Activated CD4-positive, alpha-beta memory T cell treated with anti-CD3 and anti-CD28 coated beads, Interleukin-2, amount 10 ng/mL, durations not matched to agents 7 days and 5 days (primary cell): ENCODE results near the gene STX10. TPM values are rescaled to one million over a fixed set of nuclear protein-coding genes. Genes with fewer than 3 reads are reported as not detected.
A peak's percentile ranks its signal among the peaks of the same experiment; 100 is the strongest.

Source experiments
- CTCF ChIA-PET: fragments of 350-600 bp; sonication (Branson Sonifier 250); formaldehyde crosslinking; loops from one replicate; lab custom pipeline; 2021; ENCODE audit warnings: antibody characterized with exemption, inconsistent platforms; lab: Charles Lee
- POLR2A ChIA-PET: fragments of 350-600 bp; sonication (Branson Sonifier 250); formaldehyde crosslinking; loops from one replicate; lab custom pipeline; 2021; ENCODE audit warnings: antibody characterized with exemption; lab: Charles Lee
- DNase-seq: peaks from one replicate; pipeline ENCODE4 v3.0.0-alpha.2; 2020
- H3K27ac Mint-ChIP-seq: one replicate; pipeline ENCODE4 v1.8.0; 2021; ENCODE audit warnings: mild to moderate bottlenecking, mixed read lengths
- H3K27me3 Mint-ChIP-seq: one replicate; pipeline ENCODE4 v1.8.0; 2021; ENCODE audit warnings: mixed read lengths
- H3K36me3 Mint-ChIP-seq: one replicate; pipeline ENCODE4 v1.8.0; 2021; ENCODE audit warnings: low read depth, mixed read lengths
- H3K4me1 Mint-ChIP-seq: one replicate; pipeline ENCODE4 v1.8.0; 2021; ENCODE audit warnings: mixed read lengths
- H3K4me3 Mint-ChIP-seq: one replicate; pipeline ENCODE4 v1.8.0; 2021; ENCODE audit warnings: mild to moderate bottlenecking, mixed read lengths
- H3K9me3 Mint-ChIP-seq: one replicate; pipeline ENCODE4 v1.8.0; 2021; ENCODE audit warnings: mixed read lengths
- total RNA-seq, 2 experiments: library from RNA; stranded (reverse); gene quantifications; one replicate each; pipeline ENCODE4 v1.2.3, GENCODE V29; 2021

STX10 gene
- total RNA-seq, 2 experiments from 2014 or later = 69.0 to 72.2 TPM

GRCh38 chr19:13121551-13122274 is 28.5 kb downstream of the STX10 start:
- H3K9me3 Mint-ChIP-seq = no peaks in the 10 kb centered on the region
- peak overlapping the region; percentile 17 for H3K27ac Mint-ChIP-seq
- H3K4me1 Mint-ChIP-seq = peaks cover 46% of the 10 kb centered on the region
- DNase-seq = no peak
- H3K4me3 Mint-ChIP-seq = no peak overlapping the region
- CTCF ChIA-PET = no interaction called here
- POLR2A ChIA-PET = interaction anchor here (2.1 to 5.0 kb wide), 3 partner anchors 11 to 46 kb away, joined by 5 to 65 read pairs (median 30); partner anchors contain the start of genes IER2 and STX10
- H3K36me3 Mint-ChIP-seq = peaks cover 12% of the 10 kb centered on the region
- H3K27me3 Mint-ChIP-seq = no peaks in the 10 kb centered on the region

- Mint-ChIP-seq H3K9me3 (no peaks in the 10 kb centered on the region), H3K27ac (peak overlapping the region; percentile 47), H3K4me1 (peaks cover 53% of the 10 kb centered on the region), H3K36me3 (peaks cover 12% of the 10 kb centered on the region), H3K27me3 (no peaks in the 10 kb centered on the region), H3K4me3 (no peak overlapping the region)
- CTCF ChIA-PET = interaction anchor here (1.3 kb wide), 1 partner anchor 155 kb away, joined by 5 read pairs; no protein-coding TSS in a partner anchor
- no peak for DNase-seq
- POLR2A ChIA-PET = interaction anchor here (2.1 to 6.6 kb wide), 5 partner anchors 7 to 47 kb away, joined by 5 to 79 read pairs (median 30); partner anchors contain the start of genes IER2 and STX10
These were observed 29.4 kb downstream of the STX10 start for GRCh38 chr19:13120817-13121216.

GRCh38 chr19:13120031-13120430 is 30.1 kb downstream of the STX10 start:
- CTCF ChIA-PET = interaction anchor here (1.0 to 1.5 kb wide), 3 partner anchors 11 to 154 kb away, joined by 5 to 9 read pairs (median 5); no protein-coding TSS in a partner anchor
- POLR2A ChIA-PET = interaction anchor here (2.1 to 6.6 kb wide), 6 partner anchors 8 to 47 kb away, joined by 5 to 79 read pairs (median 38); partner anchors contain the start of genes IER2 and STX10
- Mint-ChIP-seq H3K27me3 (no peaks in the 10 kb centered on the region), H3K27ac (no peak overlapping the region), H3K9me3 (no peaks in the 10 kb centered on the region), H3K36me3 (peaks cover 11% of the 10 kb centered on the region), H3K4me1 (peaks cover 60% of the 10 kb centered on the region), H3K4me3 (peak overlapping the region; percentile 80)
- no peak for DNase-seq

- DNase-seq = no peak
- H3K36me3 Mint-ChIP-seq = peaks cover 9% of the 10 kb centered on the region
- H3K4me1 Mint-ChIP-seq = peaks cover 61% of the 10 kb centered on the region
- peak overlapping the region; percentile 74 for H3K27ac Mint-ChIP-seq
- no peaks in the 10 kb centered on the region for H3K9me3 Mint-ChIP-seq
- ChIA-PET CTCF (interaction anchor here (1.0 to 1.5 kb wide), 3 partner anchors 11 to 154 kb away, joined by 5 to 9 read pairs (median 5); no protein-coding TSS in a partner anchor), POLR2A (interaction anchor here (0.7 to 6.6 kb wide), 7 partner anchors 8 to 48 kb away, joined by 3 to 79 read pairs (median 30); partner anchors contain the start of genes IER2 and STX10)
- H3K4me3 Mint-ChIP-seq = peak overlapping the region; percentile 80
- H3K27me3 Mint-ChIP-seq = no peaks in the 10 kb centered on the region
These were observed 30.5 kb downstream of the STX10 start for GRCh38 chr19:13119627-13120026.

GRCh38 chr19:13118424-13119193 is 31.6 kb downstream of the STX10 start:
- CTCF ChIA-PET = interaction anchor here (0.9 to 2.4 kb wide), 9 partner anchors 12 to 153 kb away, joined by 3 to 12 read pairs (median 5); partner anchors contain the start of genes IER2 and STX10
- DNase-seq = peak; percentile 54

GRCh38 chr19:13117772-13118423 is 32.3 kb downstream of the STX10 start, which contains the start of gene NACC1:
Gene NACC1 (plus strand): TSS chr19:13118264. CDS start chr19:13135208, 16,944 bp downstream.
- DNase-seq = peak; percentile 93
- ChIA-PET POLR2A (interaction anchor here (0.8 to 6.6 kb wide), 15 partner anchors 10 to 180 kb away, joined by 3 to 79 read pairs (median 9); partner anchors contain the start of genes CALR, IER2 and STX10), CTCF (interaction anchor here (0.6 to 2.4 kb wide), 10 partner anchors 13 to 793 kb away, joined by 3 to 12 read pairs (median 4); partner anchors contain the start of genes IER2 and STX10)
- Mint-ChIP-seq H3K4me1 (peaks cover 52% of the 10 kb centered on the region), H3K9me3 (no peaks in the 10 kb centered on the region), H3K27me3 (no peaks in the 10 kb centered on the region), H3K27ac (peak within 1 kb of the TSS; percentile 94), H3K36me3 (peaks cover 9% of the 10 kb centered on the region), H3K4me3 (peak within 1 kb of the TSS; percentile 96)

More at GRCh38 chr19:13118424-13119193, 31.6 kb downstream of the STX10 start:
- Mint-ChIP-seq H3K9me3 (no peaks in the 10 kb centered on the region), H3K4me1 (peaks cover 58% of the 10 kb centered on the region), H3K36me3 (peaks cover 9% of the 10 kb centered on the region), H3K4me3 (peak overlapping the region; percentile 80), H3K27ac (peak overlapping the region; percentile 74), H3K27me3 (no peaks in the 10 kb centered on the region)
- POLR2A ChIA-PET = interaction anchor here (0.5 to 6.6 kb wide), 14 partner anchors 9 to 1252 kb away, joined by 3 to 79 read pairs (median 14); partner anchors contain the start of genes CALR, IER2 and STX10

- H3K36me3 Mint-ChIP-seq = peaks cover 12% of the 10 kb centered on the region
- H3K4me1 Mint-ChIP-seq = peaks cover 46% of the 10 kb centered on the region
- H3K4me3 Mint-ChIP-seq = peak overlapping the region; percentile 96
- H3K9me3 Mint-ChIP-seq = no peaks in the 10 kb centered on the region
- POLR2A ChIA-PET = interaction anchor here (0.8 to 6.6 kb wide), 15 partner anchors 11 to 179 kb away, joined by 3 to 79 read pairs (median 9); partner anchors contain the start of genes CALR, IER2 and STX10
- CTCF ChIA-PET = interaction anchor here (0.6 to 2.4 kb wide), 10 partner anchors 13 to 794 kb away, joined by 3 to 12 read pairs (median 4); partner anchors contain the start of genes IER2 and STX10
- no peak for DNase-seq
- peak overlapping the region; percentile 94 for H3K27ac Mint-ChIP-seq
- no peaks in the 10 kb centered on the region for H3K27me3 Mint-ChIP-seq
These were observed 32.9 kb downstream of the STX10 start for GRCh38 chr19:13117176-13117771.

- H3K4me3 Mint-ChIP-seq = peak within 1 kb of the TSS; percentile 96
- no peaks in the 10 kb centered on the region for H3K27me3 Mint-ChIP-seq
- H3K4me1 Mint-ChIP-seq = peaks cover 39% of the 10 kb centered on the region
- POLR2A ChIA-PET = interaction anchor here (0.6 to 6.6 kb wide), 10 partner anchors 11 to 183 kb away, joined by 3 to 79 read pairs (median 15); partner anchors contain the start of gene FARSA
- no peaks in the 10 kb centered on the region for H3K9me3 Mint-ChIP-seq
- CTCF ChIA-PET = interaction anchor here (0.8 to 2.4 kb wide), 6 partner anchors 12 to 146 kb away, joined by 3 to 12 read pairs (median 6); no protein-coding TSS in a partner anchor
- H3K27ac Mint-ChIP-seq = peak within 1 kb of the TSS; percentile 94
- H3K36me3 Mint-ChIP-seq = peaks cover 6% of the 10 kb centered on the region
- peak; percentile 93 for DNase-seq
These were observed 33.6 kb downstream of the STX10 start, which contains the start of gene TRMT1 for GRCh38 chr19:13116282-13117175. Gene TRMT1 (minus strand): TSS chr19:13116740. CDS start chr19:13116399, 341 bp downstream.

- ChIA-PET POLR2A (interaction anchor here (0.6 to 6.6 kb wide), 7 partner anchors 10 to 182 kb away, joined by 3 to 79 read pairs (median 12); partner anchors contain the start of genes FARSA, IER2 and STX10), CTCF (interaction anchor here (1.2 kb wide), 1 partner anchor 11 kb away, joined by 4 read pairs; no protein-coding TSS in a partner anchor)
- H3K36me3 Mint-ChIP-seq = peaks cover 6% of the 10 kb centered on the region
- peak overlapping the region; percentile 94 for H3K27ac Mint-ChIP-seq
- peaks cover 33% of the 10 kb centered on the region for H3K4me1 Mint-ChIP-seq
- no peak for DNase-seq
- H3K9me3 Mint-ChIP-seq = no peaks in the 10 kb centered on the region
- no peaks in the 10 kb centered on the region for H3K27me3 Mint-ChIP-seq
- peak overlapping the region; percentile 96 for H3K4me3 Mint-ChIP-seq
These were observed 34.3 kb downstream of the STX10 start for GRCh38 chr19:13115936-13116281.

- Mint-ChIP-seq H3K4me3 (no peak overlapping the region), H3K4me1 (peaks cover 16% of the 10 kb centered on the region), H3K36me3 (peaks cover 4% of the 10 kb centered on the region), H3K27ac (no peak overlapping the region), H3K27me3 (no peaks in the 10 kb centered on the region), H3K9me3 (no peaks in the 10 kb centered on the region)
- ChIA-PET POLR2A (interaction anchor here (1.0 to 1.2 kb wide), 2 partner anchors 8 to 40 kb away, joined by 3 to 6 read pairs; no protein-coding TSS in a partner anchor), CTCF (no interaction called here)
- no peak for DNase-seq
These were observed 37.6 kb downstream of the STX10 start for GRCh38 chr19:13112555-13112954.
